VCaP (cell line): ENCODE measurements around the gene SLC22A15.
A peak's percentile ranks its signal among the peaks of the same experiment; 100 is the strongest.

Experiments
- H3K27ac ChIP-seq: fragments of 450-650 bp; 2 replicates; pipeline ENCODE4 v1.5.1; 2017
- TF ChIP-seq, protein P1 (sequence below): fragments of 450-650 bp; conservative IDR thresholded peaks from 2 replicates; pipeline ENCODE4 v1.5.1; 2017; ENCODE audit warnings: mild to moderate bottlenecking, moderate library complexity

Gene SLC22A15

DNA sequence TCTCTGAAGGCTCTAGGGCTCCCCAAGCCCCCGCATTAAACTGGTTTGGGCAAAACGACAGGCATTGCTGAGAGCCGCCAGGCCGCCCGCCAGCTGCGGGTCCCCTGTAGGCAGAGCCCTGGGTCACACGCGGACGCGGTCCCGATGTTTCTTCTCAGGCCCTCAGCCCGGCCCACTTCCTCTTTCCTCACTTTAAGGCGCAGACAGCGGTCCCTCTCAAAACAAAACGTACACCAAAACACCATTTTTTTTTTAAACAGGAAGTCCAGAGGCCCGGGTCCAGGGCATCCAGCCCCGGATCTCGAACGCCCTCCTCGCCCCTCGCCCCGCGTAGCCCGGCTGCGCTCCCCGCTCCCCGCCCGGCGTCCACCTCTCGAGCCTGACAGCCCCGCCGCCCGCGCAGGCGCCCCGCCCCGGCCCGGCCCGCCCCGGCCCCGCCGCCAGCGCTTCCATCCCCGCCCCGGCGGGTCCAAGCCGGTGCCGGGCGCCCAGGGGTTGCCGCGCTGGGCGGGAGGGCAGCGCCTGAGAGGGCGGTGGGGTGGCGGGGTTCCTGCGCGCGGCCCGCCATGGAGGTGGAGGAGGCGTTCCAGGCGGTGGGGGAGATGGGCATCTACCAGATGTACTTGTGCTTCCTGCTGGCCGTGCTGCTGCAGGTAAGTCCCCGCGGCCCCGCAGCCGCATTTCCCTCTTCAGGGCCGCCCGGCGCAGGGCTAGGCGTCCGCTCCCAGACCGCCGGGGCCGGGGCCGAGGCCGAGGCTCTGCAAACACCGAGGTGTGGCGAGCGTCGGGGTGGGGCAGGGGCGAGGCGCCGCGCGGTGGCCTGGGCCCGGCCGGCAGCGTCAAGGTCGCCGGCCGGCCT is at the start of gene SLC22A15:
TSS of gene SLC22A15 (plus strand) at position 452 of the 859 bp plus-strand sequence. CDS start at position 567, 115 bp downstream.
- H3K27ac ChIP-seq, result peak within 1 kb of the TSS; percentile 89
- TF ChIP-seq, protein P1, sequence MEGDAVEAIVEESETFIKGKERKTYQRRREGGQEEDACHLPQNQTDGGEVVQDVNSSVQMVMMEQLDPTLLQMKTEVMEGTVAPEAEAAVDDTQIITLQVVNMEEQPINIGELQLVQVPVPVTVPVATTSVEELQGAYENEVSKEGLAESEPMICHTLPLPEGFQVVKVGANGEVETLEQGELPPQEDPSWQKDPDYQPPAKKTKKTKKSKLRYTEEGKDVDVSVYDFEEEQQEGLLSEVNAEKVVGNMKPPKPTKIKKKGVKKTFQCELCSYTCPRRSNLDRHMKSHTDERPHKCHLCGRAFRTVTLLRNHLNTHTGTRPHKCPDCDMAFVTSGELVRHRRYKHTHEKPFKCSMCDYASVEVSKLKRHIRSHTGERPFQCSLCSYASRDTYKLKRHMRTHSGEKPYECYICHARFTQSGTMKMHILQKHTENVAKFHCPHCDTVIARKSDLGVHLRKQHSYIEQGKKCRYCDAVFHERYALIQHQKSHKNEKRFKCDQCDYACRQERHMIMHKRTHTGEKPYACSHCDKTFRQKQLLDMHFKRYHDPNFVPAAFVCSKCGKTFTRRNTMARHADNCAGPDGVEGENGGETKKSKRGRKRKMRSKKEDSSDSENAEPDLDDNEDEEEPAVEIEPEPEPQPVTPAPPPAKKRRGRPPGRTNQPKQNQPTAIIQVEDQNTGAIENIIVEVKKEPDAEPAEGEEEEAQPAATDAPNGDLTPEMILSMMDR, result no peak

GRCh38 chr1:115927971-115928370 is 48.3 kb upstream of the SLC22A15 start:
- H3K27ac ChIP-seq, result no peak overlapping the region
- TF ChIP-seq, protein P1, result no peak

DNA sequence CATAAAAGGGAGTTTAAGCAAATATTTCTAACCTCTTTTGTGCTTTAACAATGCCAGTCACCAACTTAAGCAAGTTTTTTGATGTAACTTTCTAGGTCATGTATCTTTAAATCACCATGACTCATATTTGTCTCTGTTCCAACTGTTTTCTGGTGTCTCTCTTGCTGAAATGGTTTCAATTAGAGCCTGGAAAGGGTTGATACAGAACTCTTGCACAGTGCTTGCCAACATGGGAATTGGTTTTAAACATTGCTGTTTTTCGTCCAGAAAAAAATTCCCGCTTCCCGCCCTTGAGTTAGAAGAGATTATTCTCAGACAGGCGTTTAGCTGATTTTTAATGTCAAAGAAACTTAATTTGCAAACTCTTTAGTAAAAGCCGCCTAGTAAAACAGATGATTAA is 46.4 kb upstream of the SLC22A15 start:
- H3K27ac ChIP-seq, result no peak overlapping the region
- TF ChIP-seq, protein P1, result no peak

DNA sequence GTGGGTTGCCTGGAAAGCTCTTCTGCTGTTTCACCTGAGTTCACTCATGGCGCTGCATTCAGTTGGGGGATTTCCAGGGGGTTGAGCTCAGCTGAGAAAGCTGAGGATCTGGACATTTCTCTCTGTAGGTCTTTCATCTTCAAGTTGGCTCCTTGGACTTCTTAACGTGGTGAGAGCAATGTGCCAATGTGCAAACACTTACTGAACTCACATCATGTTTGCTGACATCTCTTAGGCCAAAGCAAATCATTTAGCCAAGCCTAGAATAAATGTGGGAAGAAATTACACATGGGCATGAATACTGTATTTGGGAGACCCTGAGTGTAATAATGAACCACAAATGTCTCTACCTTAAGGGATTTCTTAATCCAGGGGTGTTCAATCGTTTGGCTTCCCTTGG is 42.7 kb upstream of the SLC22A15 start:
- no peak overlapping the region for H3K27ac ChIP-seq
- TF ChIP-seq, protein P1, result no peak

DNA sequence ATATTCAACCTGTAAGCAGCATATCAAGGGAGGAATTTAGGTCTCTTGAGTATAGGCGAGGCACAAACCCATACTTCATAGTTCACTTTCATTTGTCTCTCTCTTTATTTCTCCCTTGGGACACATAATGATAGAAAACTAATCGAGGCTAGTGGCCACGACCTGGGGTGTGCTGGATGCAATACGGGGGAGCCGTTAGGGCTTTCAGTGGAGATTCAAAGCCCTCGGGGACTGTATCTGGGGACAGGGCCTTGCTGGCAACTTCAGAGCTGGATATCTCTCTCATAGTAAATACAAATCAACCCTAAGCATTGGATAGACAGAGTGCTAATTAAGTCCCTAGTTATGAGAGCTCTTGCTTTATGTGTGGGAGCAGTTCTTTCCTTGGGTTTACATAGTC is 36.9 kb upstream of the SLC22A15 start:
- no peak overlapping the region for H3K27ac ChIP-seq
- TF ChIP-seq, protein P1, result no peak

GRCh38 chr1:115946116-115946515 is 30.2 kb upstream of the SLC22A15 start:
- TF ChIP-seq, protein P1, result no peak

GRCh38 chr1:115949156-115949555 is 27.2 kb upstream of the SLC22A15 start:
- TF ChIP-seq, protein P1, result no peak
- H3K27ac ChIP-seq, result no peak overlapping the region

More at GRCh38 chr1:115946116-115946515, 30.2 kb upstream of the SLC22A15 start:
- H3K27ac ChIP-seq, result no peak overlapping the region
